Transverse colon (tissue), 4 donors: ENCODE results near the gene CCDC201.

Experiments
- POLR2AphosphoS5 ChIP-seq, 3 donors: sonication (generic); formaldehyde crosslinking; IDR thresholded peaks; one replicate each; pipeline ENCODE4 v1.6.1; 2016; ENCODE audit warnings: antibody characterized with exemption in 3 of 3
- TF ChIP-seq, protein P1 (sequence below), 5 experiments: fragments of 200-600 bp in 3 of 5; fragments of 450-650 bp in 2 of 5; sonication (generic) in 3 of 5; IDR thresholded peaks; 1 replicate in 2 of 5; 2 replicates in 3 of 5; pipeline ENCODE4 v1.5.1; 2016 to 2017; ENCODE audit warnings: antibody characterized with exemption in 5 of 5, inconsistent platforms in 3 of 5, mild to moderate bottlenecking in 2 of 5, moderate library complexity in 1 of 5

DNA sequence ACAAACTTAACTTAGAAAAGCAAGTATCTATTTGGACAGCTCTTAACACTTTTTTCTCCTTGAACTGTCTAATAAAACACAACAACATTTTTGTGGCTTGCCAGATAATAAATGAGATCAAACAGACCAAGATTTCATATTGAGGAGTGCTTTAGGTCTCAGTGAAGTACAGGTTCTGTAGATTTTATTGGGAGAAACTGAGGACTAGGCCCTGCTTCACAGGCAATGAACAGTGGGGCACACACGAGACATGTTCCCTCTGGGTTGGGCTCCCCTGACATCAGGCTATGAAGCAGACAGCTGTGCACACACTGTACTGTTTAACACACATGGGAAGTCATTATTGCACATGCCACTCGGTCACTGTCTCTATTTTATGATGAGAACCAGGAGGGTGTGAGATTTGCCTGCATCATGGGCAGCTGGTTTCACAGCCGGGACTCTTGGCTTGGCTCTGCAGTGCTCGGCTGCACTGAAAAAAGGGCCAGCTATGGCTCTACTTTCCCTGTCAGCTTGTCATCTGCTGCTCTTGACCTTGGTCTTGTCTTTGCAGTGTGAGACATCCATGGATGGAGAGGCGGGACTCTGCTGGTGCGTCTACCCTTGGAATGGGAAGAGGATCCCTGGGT is 19.6 kb upstream of the CCDC201 start:
- TF ChIP-seq POLR2AphosphoS5 (IDR thresholded peaks at IDR 0.05) = no peak
- TF ChIP-seq, protein P1, sequence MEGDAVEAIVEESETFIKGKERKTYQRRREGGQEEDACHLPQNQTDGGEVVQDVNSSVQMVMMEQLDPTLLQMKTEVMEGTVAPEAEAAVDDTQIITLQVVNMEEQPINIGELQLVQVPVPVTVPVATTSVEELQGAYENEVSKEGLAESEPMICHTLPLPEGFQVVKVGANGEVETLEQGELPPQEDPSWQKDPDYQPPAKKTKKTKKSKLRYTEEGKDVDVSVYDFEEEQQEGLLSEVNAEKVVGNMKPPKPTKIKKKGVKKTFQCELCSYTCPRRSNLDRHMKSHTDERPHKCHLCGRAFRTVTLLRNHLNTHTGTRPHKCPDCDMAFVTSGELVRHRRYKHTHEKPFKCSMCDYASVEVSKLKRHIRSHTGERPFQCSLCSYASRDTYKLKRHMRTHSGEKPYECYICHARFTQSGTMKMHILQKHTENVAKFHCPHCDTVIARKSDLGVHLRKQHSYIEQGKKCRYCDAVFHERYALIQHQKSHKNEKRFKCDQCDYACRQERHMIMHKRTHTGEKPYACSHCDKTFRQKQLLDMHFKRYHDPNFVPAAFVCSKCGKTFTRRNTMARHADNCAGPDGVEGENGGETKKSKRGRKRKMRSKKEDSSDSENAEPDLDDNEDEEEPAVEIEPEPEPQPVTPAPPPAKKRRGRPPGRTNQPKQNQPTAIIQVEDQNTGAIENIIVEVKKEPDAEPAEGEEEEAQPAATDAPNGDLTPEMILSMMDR (IDR thresholded peaks at IDR 0.05) = no peak
